Fibroblast of the aortic adventitia (primary cell): ENCODE data around the gene RUNDC3A. TPM values are rescaled to one million over a fixed set of nuclear protein-coding genes. Genes with fewer than 3 reads are reported as not detected.

Experiments used
- DNase-seq: peaks from one replicate; pipeline ENCODE4 v3.0.0-alpha.2; 2010; ENCODE audit warnings: low read depth
- H3K4me3 ChIP-seq: 2 replicates; pipeline ENCODE4 v1.5.1; 2011; ENCODE audit warnings: low read depth, mild to moderate bottlenecking, control low read depth, low read length, moderate library complexity
- total RNA-seq: library from RNA; depleted of rRNA; stranded (reverse); fragments of >200 nt; gene quantifications from 2 replicates; pipeline ENCODE4 v1.2.3, GENCODE V29; 2012; ENCODE audit warnings: low replicate concordance
- TF ChIP-seq, protein P1 (sequence below): IDR thresholded peaks from 2 replicates; pipeline ENCODE4 v1.5.1; 2011; ENCODE audit warnings: mild to moderate bottlenecking, low read length, control low read depth, inconsistent platforms; ENCODE audit not compliant: insufficient read depth

RUNDC3A gene
- total RNA-seq, 1 donor = not detected

DNA sequence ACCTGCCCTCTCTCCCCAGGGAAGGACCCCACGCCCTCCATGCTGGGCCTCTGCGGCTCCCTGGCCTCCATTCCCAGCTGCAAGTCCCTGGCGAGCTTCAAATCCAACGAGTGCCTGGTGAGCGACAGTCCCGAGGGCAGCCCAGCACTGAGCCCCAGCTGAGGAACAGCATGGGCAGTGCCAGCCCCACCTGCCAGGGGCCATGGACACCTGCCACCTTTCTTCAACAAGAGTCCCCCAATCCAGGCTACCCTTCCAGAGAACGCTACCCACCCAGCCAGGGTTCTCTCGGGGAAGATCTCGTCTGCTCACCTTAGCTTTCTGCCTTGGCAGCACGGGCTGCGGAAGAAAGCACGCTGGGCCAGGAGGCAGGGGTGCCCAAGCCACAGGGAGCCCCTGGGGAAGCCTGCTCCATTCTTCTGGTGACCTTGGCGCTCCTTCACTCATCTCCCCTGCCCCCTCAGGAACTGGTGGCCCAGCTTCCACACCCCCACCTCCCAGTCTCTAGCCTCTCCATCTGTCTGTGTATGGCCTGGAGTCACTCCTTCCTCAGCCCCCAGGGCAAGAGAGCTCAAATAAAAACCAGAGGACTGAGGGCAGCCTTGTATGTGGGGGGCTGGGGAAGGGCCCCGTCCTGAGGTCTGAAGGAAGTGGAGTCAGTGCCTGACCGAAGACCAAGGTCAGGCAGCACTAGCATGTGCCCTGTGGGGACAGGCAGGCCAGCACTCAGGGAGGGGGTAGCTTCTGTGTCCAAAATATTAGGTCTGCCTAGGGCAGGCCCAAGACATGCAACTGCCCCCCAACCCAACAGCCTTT is 9.9 kb downstream of the RUNDC3A start:
- no peak overlapping the region for H3K4me3 ChIP-seq
- DNase-seq = no peak
- TF ChIP-seq, protein P1, sequence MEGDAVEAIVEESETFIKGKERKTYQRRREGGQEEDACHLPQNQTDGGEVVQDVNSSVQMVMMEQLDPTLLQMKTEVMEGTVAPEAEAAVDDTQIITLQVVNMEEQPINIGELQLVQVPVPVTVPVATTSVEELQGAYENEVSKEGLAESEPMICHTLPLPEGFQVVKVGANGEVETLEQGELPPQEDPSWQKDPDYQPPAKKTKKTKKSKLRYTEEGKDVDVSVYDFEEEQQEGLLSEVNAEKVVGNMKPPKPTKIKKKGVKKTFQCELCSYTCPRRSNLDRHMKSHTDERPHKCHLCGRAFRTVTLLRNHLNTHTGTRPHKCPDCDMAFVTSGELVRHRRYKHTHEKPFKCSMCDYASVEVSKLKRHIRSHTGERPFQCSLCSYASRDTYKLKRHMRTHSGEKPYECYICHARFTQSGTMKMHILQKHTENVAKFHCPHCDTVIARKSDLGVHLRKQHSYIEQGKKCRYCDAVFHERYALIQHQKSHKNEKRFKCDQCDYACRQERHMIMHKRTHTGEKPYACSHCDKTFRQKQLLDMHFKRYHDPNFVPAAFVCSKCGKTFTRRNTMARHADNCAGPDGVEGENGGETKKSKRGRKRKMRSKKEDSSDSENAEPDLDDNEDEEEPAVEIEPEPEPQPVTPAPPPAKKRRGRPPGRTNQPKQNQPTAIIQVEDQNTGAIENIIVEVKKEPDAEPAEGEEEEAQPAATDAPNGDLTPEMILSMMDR = no peak

DNA sequence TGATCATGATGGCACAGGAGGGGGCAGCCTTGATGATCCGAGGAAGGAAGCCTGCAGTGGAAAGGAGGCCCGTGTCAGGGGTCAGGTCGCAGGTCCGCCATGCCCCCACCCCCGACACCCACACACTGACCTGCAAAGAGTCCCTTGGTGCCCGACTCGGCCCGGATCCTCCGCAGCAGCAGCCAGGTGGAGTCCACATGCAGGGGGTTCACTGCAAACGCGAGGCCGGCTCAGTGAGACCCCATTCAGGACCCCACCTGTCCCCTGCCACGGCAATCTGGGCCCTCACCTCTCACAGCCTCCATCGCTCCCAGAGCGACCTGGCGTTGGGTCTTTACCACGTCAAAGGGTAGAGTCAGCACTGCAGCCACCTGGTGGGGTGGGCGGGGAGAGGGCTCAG is 11.7 kb downstream of the RUNDC3A start:
- no peak for DNase-seq

DNA sequence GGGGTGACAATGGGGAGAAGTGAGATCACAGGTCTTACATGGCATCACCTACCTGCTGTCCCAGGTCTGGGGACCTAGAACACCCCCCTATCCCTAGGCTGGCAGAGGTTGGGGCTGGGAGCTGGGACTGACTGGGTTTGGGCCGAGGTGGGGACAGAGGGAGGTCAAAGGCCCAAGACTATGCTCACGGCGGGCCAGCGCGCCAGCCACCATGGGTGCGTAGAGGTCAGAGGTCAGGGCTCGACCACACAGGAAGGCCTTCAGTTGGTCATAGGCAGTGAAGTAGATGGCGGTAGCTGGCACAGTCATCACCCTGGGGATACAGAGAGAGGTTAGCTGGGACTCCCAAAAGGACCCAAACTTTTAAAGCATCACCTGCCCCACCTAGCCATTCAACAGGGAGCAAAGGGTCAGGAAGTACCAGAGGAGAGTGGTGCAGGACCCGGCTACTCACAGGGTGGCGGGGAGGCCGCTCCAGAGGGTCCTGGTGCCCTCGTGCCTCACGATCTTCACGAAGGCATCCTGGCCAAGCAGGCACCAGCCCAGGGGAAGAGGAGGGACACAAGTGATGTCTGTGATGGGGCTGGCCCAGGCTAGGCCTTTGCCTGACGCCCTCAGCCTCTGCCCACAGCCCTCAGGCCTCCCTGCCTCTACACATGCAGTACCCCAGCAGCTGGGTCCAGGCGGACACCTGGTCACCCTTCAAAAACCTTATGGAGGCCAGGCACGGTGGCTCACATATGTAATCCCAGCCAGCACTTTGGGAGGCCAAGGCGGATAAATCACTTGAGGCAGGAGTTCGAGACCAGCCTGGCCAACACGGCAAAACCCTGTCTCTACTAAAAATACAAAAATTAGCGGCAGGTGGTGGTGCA is 13.1 kb downstream of the RUNDC3A start:
- no peak for DNase-seq
- TF ChIP-seq, protein P1 = no peak

More for the DNA sequence above, 11.7 kb downstream of the RUNDC3A start:
- TF ChIP-seq, protein P1 = no peak
- no peak overlapping the region for H3K4me3 ChIP-seq

DNA sequence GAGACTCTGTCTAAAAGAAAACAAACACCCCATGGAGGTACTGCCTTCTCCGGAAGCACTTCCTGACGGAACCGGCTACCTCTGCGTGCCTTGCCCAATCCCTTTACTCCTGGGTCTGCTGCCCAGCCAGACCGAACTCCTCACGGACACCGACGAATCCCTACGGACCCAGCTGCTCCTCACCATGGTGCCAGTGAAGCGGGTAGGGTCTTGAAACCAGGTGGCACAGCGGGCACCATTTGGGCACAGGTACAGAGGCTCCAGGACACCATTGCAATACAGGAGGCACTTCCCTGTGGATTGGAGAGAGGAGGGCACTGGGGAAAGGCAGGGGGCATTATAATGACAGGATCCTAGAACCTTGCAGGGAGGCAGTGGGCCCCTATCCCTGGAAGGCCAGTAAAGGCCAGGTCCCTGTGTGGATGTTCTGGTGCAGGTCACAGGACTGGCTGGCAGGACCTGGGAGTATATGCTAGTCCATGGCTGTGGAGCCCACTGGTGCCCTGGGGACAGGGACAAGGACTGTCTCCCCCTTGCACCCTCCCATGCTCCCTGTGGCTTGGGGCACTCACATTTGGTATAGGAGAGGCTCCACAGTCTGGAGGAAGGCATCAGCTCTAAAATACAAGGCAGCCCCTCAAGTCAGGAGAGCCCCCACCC is 14.0 kb downstream of the RUNDC3A start:
- H3K4me3 ChIP-seq = no peak overlapping the region
- TF ChIP-seq, protein P1 = no peak

More for the DNA sequence above, 13.1 kb downstream of the RUNDC3A start:
- no peak overlapping the region for H3K4me3 ChIP-seq

DNA sequence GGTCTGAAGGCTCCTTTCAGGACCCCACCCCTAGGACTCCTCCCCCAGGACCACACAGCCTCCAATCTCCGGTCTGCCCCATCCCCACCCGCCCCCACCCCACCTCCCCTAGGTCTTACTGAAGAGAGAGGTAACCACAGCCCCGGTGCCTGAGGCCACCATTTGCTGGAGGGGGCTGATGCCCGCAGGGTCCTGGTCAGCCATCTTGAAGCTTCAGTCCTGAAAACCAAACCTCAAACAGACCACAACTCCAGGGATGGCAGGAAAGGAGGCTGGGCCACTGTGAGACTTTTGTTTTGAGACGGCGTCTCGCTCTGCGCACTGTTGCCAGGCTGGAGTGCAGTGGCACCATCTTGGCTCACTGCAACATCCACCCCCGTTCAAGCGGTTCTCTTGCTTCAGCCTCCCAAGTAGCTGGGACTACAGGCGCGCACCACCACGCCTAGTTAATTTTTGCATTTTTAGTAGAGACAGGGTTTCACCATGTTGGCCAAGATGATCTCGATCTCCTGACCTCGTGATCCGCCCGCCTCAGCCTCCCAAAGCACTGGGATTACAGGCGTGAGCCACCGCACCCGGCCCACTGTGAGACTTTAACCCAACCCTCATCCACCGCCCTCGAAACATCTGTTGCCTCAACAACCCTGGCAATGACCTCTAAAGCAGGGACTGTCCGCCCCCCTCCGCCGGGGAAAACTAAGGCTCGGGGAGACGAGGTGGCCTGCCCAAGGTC is 15.1 kb downstream of the RUNDC3A start:
- DNase-seq = no peak
- TF ChIP-seq, protein P1 = no peak
- peak overlapping the region; percentile 85 for H3K4me3 ChIP-seq

More for the DNA sequence above, 14.0 kb downstream of the RUNDC3A start:
- DNase-seq = no peak

DNA sequence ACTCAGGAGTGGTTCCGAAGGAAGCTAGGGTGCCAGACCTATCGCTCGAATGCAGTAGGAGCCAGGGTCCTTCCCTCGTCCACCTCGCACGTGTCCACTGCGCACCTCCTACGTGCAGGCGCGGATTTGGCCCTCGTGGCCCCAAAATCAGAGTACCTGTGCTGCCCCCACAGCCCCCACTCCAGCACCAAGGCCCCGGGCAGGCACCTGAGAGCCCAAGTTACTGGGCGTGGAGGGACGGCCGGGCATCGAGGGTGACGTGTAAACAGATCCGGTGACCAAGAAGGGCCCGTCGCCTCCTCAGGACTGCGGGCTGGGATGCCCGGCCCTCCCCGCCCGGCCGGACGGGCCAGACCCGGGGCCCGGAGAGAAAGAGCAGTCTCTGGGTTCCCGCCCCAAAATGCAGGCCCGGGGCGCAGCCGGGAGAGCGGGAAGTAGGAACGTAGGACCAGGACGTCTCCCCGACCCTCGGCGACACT is 15.7 kb downstream of the RUNDC3A start:
- TF ChIP-seq, protein P1 = no peak
- no peak for DNase-seq
- peak overlapping the region; percentile 85 for H3K4me3 ChIP-seq
